NCI-H1105 treated with DMSO at 0.1 percent for 48 hours (cell line): Measurements from ENCODE around the gene ABLIM2.

Source experiments
- DNase-seq: peaks from one replicate; lab custom pipeline; 2025; lab: John Stamatoyannopoulos, UW

The ABLIM2 gene

DNA sequence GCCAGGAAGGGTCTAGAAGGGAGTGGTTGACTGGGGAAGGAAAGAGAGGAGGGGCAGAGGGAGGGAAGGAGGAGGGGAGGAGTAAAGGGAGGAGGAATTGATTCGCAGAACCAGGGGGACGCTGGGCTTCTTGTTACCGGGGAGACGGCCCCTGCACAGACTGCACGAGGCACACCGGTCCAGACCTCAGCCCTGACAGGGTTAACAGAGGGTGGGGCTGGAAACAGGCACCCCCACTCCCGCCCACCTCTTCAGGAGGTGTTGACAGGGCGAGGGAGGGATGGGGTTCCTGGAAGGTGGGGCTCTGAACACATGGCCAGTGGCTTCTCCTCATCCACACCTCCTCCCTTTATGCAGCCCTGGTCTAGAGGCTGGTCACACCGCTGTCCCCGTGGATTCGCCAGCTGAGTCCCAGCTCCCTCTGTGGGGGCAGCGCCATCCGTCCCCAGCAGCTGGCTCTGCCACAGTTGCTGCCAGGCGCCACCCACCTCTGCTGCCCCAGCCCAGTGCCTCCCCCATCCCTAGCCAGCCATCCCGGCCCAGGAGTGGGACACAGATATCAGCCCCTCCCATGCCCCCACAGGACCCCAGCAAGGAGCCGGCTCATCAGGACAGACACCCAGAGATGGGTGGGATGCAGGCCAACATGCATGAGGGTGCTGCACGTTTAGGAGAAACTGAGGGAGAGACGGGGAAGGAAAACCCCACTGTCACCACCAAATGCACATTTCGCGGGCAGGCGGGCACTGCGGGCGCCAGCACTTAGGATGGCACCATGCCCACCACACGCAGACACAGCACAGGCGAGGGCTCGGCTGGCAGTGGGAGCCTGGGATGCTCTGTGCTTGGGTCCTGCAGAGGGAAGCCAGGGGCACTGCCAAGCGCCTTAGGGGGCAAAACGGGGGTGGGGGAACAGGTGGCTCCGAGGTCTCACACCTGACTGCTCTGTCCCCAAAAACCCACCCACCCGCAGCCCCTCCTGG is 87.6 kb downstream of the ABLIM2 start:
- DNase-seq: no peak

DNA sequence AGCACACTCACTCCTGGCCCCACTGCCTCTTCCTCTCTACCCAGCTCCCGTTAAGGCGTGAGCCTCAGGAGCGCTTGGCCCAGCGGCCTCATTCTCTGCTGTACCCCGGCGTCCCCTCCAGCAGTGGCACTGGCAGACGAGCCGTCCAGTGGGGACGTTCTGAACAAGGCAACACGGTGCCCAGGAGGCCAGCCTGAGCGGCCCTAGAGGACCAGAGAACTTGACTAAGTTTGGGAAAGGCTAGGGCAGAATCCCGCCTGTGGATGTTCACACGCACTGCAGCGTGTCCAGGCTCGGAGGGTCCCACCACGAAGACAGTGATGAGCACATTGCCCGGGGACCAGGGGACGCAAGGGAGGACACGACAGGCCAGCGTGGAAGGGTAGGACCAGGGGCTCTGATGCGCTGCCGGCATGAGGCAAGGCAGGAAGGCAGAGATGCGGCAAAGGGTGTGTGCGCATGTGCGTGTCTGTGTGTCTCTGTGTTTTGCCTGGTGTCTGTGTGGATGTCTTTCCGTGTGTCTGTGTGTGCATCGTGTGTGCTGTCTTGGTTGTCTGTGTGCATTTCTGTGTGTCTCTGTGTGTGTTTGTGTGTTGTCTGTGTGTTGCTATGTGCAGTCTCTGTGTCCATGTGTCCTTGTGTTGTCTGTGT is 89.4 kb downstream of the ABLIM2 start:
- DNase-seq: no peak

DNA sequence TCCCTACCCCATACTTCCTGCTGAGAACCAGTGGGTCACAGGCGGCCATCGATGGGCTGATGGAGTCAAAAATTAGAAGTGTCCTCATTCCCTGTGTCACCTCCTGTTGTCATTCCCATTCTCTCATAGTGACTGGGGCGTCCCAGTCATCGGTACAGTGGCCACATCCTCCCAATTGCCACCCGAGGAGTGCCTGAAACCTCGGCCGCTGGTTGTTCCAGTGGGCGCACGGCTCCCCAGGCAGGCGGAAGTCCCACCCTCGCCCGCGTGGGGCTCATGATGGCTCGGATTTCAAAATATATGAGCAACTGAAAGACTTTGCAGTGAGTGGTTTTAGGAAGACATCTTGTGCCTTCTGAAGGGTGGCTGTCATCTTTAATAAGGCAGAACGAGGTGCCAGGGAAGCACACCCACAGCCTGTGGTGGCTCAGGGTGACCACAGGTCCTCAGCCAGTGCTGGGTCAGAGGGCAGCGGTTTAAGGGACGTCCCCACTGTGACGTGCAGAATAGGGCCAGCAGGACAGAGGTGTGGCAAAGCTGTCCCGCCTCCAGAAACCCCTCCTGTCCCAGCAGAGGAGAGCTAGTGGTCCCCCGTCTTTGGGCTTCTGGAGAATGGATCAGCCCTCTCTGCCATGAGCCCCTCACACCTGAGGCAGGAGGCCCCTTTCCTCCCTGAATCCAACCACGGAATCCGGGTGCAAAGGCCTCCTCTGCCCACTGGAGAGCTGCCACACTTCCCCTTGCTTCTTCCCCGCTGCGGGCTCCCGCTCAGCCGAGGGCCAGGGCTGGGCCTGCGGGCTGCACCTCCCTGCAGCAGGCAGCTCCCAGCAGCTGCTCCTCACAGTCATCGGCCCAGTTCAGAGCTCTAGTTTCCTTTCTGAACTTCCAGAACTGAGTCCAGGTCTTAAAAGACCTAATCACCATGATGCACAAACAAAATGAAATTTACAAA is 90.4 kb downstream of the ABLIM2 start:
- no peak for DNase-seq

DNA sequence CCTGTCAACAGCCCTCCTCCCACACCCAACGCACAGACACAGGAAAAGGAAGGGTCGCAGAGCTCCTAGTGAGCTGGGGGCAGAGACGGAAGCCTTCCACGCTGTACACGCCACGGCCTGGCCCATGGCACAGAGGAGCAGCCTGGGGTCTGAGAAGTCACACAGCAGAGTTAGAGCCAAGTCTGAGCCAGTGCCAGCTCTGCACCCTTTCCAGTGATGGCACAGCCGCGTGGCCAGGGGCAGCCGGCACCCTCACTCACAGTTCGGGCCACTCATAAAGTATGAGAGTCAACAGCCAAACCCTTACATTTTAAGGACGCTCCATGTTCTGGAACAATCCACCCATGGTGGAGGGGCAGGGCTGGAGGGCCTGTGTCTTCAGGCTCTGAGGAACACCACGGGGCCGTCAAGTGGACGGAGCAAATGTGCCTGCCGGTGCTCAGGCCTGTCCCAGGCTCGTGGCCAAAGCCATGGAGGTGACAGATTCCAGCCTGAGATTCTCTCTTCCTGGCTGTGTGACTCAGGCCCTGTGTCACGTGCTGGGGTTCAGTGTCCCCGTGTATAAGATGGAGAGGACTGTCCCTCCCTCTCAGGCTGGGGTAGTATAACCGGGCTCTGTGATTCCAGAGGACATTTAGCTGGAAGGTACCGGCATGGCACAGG is 91.2 kb downstream of the ABLIM2 start:
- no peak for DNase-seq

DNA sequence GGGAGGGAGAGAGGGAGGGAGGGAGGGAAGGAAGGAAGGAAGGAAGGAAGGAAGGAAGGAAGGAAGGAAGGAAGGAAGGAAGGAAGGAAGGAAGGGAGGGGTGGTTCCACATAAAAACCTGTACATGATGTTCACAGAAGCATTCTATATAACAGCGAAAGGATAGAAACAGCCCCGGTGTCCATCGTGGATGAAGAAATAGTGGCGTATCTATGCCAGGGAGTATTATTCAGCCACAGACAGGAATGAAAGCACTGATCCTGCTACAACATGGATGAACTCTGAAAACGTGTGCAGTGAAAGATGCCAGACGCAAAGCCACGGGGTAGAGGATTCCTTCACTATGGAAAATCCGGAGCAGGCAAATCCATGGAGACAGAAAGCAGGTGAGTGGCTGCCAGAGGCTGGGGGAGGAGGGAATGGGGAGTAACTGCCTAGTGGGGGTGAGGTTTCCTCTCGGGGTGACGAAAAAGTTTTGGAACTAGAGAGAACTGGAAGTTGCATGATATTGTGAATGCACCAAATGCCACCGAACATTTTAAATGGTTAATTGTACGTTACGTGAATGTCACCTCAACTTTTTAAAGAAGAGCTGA is 92.2 kb downstream of the ABLIM2 start:
- no peak for DNase-seq

DNA sequence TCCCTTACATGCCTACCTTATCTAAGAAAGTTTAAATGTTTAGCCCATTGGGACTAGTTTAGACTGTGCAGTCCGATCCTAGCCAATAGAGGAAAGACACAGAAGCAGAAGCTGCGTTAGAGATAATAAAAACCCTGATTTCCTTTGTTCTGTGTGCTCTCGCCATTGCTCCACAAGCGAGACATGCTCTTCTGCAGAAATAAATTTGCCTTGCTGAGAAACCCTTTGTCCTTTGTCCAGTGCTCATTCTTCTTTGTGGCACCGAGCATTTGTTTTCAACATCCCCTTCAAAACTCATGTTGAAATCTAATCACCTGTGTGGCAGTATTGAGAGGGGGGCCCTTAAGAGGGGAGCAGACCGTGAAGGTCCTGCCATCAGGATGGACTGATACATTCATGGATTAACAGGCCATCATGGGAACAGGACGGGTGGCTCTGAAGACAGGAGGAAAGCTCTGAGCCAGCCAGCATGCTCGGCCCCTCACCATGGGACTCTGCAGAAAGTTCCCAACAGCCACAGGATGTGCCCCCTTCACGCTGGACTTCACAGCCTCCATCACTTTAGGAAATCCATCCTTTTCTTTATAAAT is 94.5 kb downstream of the ABLIM2 start:
- no peak for DNase-seq

DNA sequence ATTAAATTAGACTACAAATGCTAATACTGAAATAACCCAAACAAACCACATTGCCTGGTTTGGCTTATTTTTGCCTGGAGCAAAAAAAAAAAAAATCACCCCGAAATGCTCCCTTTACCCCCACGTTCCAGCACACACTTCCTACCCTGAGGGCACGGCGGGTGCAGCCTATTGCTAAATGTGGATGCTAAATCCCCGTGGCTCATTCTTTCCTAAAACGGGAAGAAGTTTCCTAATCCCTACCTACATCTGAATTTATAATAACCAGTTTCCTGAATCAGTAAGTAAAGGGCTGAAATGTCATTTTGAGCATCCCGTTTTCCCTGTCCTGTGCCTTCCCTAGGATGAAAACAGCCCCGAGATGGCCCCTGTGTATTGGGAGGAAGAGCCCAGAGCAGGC is 97.0 kb downstream of the ABLIM2 start:
- no peak for DNase-seq

DNA sequence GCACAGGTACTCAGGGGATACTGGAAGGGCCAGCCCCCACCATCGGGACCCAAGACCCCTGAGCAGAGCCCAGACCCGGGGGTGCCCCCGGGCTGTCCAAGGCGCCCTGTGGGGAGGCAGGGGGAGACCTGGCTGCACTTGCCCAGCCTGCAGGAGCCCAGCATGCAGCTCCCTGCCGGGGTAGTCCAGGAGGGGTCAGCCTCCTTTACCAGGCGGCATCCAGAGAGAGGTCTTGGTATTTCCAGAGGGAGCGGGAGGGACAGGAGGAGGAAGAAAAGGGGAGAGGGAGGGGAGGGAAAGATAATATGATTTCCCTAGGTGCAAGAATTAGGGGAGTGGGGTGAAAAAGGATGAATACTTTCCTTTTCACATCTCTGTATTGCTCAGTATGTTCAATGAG is 97.5 kb downstream of the ABLIM2 start:
- DNase-seq: no peak

DNA sequence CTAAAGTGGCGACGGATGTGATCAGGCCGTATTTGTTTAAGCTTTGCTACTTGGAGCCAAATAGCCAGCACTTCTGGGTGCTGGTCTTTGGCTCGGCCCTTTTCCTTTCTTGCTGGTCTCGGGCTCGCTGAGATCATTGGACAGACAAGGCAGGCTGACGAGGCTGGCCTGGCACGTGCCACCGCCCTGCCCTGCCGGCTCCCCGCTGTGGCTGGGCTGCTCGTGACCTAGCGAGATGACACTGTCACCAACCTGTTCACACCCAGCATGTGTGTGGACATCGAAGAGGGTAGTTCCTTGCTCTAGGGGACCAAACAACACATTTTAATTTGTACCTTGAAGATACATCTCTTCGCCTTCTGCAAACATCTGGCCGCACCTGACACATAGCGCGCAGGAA is 98.0 kb downstream of the ABLIM2 start:
- no peak for DNase-seq

DNA sequence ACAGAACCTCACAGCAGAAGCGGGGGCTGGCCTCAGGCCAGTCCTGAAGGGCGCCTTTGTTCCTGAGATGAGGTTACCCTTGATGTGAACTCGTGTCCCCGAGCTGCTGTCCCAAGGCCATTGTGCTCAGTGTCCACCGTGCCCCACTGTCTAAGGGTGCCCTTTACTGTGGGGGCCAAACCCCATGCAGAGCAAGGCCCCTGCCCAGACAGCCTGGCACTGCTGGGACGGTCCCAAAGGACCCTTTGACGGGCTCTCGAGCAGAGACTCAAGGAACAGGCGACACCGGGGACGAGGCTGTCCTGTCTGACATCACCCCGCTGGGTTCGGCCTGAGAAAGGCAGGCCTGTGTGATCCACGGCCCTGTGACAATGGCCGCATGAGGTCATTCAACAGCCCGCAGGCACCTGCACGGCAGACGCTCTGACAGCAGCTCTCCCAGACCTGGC is 100.6 kb downstream of the ABLIM2 start:
- no peak for DNase-seq

DNA sequence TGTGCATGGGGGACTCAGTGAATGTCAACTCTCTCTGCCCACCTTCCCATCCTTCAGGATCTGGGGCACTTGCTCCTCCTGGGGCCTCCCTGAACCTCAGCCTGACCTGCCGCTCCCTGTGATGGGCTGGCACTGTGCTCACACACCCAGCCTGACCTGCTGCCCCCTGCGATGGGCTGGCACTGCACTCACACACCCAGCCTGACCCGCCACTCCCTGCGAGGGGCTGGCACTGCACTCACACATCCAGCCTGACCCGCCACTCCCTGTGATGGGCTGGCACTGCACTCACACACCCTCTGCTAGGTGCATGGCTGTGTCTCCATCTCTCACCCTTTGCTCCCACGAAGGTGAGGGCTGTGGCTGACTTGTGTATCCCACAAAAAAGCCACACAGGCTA is 103.4 kb downstream of the ABLIM2 start:
- DNase-seq: no peak

DNA sequence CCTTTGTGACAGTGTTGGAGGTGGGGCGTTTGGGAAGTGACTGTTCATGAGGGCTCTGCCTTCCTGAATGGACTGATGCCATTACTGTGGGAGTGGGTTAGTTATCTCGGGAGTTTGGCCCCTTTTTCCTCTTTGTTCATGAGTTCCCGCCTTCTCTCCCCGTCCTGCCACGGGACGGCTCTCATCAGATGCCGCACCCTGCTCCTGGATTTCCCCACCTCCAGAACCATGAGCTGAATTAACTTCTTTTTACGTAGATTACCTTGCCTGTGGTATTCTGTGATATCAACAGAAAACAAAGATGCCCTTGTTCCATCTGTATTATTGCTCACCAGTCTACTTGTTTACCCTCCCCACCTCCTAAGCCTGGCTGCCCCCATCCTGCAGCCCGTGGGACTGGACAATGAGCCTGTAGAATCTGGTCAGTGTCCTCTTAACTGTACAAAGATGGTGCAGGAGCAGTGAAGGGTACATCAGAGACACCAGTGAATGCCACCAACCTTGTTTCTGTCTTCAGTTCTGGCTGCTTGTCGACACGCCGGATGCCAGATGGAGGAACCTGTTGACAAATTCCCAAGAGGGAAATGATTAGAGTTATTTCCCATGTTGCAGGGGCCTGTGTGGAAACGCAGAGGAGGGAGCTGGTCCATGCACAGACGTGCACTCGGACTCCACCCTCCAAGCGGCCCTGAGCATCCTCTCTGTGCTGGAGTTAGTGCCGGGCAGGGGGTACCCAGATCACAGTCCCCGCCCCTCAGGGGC is 104.7 kb downstream of the ABLIM2 start:
- DNase-seq: no peak

DNA sequence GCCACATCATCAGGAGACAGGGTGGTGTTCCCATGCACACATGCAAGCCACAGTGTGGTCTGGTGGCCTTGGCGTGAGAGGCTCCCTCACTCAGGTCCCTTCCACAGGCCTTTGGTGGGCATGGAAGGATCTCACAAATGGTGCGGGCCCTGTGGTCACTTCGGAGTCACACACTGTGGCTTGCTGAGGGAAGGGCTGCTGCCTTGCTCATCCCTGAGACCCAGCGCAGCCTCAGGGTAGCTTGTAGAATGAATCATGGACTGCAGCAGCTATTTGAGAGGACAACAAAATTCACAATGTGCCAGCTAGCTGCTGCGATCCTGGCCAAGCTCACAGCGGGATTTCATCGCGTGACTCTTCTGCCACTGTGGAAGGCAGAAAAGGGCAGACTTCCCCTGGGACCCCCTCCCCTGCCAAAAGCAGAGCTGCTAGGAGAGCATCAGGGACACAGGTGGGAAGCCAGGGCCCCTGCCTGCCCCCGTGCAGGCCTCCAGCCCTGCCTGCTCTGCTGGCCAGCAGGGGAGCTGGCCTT is 106.4 kb downstream of the ABLIM2 start:
- no peak for DNase-seq

DNA sequence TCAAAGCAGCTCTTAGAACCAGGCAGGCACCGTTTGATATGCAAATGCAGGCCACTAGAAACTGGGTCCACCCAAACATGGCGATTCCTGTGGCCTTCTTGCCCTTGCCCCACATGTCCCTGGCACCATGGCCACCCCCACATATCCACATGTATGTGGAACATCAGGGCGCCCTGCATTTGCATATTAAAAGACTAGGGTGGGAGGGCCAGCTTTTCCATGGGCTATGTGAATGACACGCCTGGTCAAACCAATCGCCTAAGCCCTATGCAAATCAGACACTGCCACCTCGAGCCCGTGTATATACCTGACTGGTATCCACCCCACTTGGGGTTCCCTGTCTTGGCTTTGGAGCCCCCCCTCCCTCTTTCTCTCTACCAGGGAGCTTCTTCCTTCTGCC is 107.0 kb downstream of the ABLIM2 start:
- no peak for DNase-seq

DNA sequence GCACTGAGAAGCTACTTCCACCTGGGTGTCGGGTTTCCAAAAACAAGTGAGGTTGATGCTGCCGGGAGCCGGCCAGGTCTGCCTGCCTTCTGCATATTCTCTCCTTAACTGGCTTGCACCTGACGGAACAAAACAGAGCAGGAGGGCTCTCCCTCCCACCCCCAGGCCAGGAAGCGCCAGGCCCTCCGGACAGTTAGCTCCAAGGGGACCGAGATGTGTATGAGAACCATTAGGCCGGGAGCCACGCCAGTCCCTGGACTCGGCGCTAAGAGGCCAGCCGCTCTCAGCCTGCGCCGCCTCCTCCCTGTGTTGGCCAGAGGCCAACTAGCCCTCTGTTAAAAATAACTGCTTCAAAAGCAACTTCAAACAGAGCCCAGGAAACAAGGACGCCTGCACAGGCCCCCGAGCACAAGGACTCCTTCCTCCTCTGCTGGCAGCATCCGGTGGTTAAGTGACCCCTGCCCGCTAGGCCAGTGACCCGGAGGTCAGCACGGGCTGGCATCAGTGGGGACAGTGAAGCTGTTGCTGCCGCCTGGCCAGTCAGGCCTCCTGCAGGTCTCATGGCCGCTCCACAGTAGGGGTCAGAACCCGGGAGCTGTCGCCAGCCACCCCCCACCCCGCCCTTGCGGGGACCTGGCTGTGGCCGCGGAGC is 107.9 kb downstream of the ABLIM2 start:
- DNase-seq: peak; percentile 80

DNA sequence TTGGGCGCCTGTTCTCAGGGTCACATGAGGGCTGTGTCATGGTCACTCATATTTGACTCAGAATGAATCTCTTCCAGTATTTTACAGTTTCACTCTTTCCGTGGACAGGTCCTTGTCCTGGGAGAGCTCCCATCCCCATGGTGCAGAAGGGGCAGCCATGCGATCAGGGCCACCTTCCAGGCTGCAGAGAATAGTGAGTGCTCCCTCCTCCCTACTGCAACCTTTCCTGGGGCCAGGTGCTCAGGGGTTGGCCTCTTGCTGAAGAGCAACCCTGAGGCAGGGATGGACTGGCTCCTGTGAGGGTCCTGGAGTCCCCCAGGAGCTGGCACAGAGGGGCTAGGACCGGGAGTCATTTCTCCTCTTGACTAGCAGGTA is 108.4 kb downstream of the ABLIM2 start:
- DNase-seq: no peak

DNA sequence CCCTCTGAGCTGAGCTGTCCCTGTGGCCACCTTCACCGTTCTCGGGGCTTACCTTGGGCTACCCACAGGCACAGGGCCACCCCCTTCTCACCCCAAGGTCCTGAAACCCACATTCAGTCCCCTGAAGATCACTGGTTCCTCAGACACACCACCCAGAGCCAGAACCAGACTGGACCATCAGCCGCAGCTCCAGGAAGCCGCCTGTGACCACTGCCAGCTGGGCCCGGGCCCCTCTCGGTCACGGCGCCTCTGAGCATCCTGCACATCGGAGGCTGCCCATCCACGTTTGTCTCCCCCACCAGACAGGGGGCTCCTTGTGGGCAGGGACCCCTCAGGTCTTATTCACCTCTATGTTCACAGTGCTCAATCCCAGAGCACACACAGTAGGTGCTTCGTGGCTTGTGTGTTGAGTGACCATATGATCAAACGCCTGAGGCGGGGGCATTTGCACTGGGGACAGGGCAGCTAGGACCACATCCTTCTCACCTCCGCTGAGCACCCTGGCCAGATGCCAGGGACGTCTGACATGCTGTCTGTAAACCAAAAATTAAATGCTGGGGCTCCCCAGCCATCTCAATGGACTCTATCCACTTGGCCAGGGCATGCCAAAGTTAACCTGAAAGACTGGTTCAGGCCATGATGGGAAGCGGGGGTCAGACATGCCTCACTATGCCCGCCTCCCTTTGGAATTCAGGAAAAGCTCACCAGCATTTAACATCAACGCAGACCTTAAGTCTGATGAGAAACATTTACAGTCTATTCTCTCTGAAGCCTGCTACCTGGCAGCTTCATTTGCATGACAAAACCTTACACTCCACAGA is 109.5 kb downstream of the ABLIM2 start:
- DNase-seq: peak; percentile 38
